ENCODE data around the gene TERT.
"Not testable (repeated sequence)": the region's sequence is repeated elsewhere in the genome, so short reads cannot be mapped to it uniquely, and the experiment has no call there.

TERT gene

DNA sequence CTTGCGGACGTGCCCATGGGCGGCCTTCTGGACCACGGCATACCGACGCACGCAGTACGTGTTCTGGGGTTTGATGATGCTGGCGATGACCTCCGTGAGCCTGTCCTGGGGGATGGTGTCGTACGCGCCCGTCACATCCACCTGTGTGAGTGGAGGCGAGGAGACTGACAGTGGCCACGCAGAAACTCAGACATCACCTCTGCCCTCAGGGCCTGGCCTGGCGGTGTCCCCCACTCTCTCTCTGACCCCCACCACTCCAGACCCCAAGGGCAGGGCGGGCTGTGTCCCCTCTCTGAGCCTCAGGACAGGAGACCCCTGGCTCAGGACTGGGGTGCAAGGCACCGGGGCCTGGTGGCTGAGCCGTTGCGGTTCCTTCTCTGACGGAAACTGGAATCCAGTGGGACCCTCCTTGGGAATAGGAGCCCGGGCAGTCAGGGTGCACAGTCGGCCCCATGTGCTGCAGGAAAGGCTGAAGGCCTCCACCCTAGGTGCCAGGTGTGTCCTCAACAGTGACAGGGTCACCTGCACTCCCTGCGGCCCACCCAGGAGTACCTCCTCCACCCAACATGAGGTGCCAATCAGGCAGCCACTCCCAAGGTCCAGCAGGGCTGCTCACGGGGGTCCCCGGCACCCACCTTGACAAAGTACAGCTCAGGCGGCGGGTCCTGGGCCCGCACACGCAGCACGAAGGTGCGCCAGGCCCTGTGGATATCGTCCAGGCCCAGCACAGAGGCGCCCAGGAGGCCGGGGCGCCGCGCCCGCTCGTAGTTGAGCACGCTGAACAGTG lies 16.0 kb downstream of the TERT start:
- no peak for DNase-seq
- Histone ChIP-seq H3K4me1 (no peaks in the 10 kb centered on the region), H3K36me3 (no peaks in the 10 kb centered on the region), H3K9me3 (peaks cover 0 to 16% (median 6%) of the 10 kb centered on the region in 3 donors), H3K27ac (no peak overlapping the region), H3K4me3 (no peak overlapping the region), H3K27me3 (no peaks in the 10 kb centered on the region)
- intact Hi-C loops (cut with DNase I; ENCODE audit: low total_unique reads), result no loop called here
- TF ChIP-seq, protein P1, sequence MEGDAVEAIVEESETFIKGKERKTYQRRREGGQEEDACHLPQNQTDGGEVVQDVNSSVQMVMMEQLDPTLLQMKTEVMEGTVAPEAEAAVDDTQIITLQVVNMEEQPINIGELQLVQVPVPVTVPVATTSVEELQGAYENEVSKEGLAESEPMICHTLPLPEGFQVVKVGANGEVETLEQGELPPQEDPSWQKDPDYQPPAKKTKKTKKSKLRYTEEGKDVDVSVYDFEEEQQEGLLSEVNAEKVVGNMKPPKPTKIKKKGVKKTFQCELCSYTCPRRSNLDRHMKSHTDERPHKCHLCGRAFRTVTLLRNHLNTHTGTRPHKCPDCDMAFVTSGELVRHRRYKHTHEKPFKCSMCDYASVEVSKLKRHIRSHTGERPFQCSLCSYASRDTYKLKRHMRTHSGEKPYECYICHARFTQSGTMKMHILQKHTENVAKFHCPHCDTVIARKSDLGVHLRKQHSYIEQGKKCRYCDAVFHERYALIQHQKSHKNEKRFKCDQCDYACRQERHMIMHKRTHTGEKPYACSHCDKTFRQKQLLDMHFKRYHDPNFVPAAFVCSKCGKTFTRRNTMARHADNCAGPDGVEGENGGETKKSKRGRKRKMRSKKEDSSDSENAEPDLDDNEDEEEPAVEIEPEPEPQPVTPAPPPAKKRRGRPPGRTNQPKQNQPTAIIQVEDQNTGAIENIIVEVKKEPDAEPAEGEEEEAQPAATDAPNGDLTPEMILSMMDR (IDR thresholded peaks at IDR 0.05), result no peak

DNA sequence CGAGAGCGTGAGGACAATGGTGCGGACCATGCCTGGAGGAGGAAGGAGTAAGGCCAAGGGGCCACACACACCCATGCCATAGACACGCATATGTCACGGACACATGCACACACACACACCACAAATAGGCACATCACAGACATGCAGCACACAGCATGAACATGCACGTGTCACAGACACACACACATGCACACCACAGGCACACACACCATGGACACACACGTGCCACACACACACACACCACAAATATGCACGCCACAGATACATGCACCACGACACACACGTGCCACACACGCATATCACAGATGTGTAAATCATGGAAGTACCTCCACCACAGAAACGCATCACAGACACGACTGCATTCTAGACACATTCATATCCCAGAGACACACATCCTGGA lies 16.7 kb downstream of the TERT start:
- Histone ChIP-seq H3K4me3 (no peak overlapping the region), H3K36me3 (no peaks in the 10 kb centered on the region), H3K4me1 (no peaks in the 10 kb centered on the region), H3K9me3 (peaks cover 0 to 16% (median 6%) of the 10 kb centered on the region in 3 donors), H3K27me3 (no peaks in the 10 kb centered on the region), H3K27ac (no peak overlapping the region)
- intact Hi-C loops (cut with DNase I; ENCODE audit: low total_unique reads), result no loop called here
- DNase-seq, result no peak
- TF ChIP-seq, protein P1 (IDR thresholded peaks at IDR 0.05), result no peak

DNA sequence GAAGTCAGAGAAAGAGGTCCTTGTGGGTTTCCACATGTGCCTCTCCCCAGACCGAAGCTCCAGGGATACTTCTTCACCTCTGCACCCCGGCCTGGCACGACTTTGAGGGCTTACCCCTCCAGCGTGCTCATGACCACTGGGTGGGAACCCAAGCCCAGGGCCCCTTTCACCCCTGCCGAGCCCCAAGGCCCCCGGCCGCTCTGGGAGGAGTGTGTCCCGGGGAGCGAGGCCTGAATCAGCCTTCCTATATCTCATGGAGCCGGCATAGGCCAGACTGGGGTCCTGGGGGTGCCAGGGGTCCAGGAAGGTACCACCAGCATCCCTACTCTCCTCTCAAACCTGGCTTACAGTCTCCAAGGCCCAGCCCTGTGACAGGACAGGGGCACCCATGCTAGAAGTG lies 17.1 kb downstream of the TERT start:
- TF ChIP-seq, protein P1 (IDR thresholded peaks at IDR 0.05), result no peak
- no peaks in the 10 kb centered on the region for H3K4me1 ChIP-seq
- no peaks in the 10 kb centered on the region for H3K36me3 ChIP-seq
- DNase-seq, result no peak
- H3K4me3 ChIP-seq, result no peak overlapping the region
- peaks cover 0 to 16% (median 6%) of the 10 kb centered on the region in 3 donors for H3K9me3 ChIP-seq
- intact Hi-C loops (cut with DNase I; ENCODE audit: low total_unique reads), result no loop called here
- no peak overlapping the region for H3K27ac ChIP-seq
- no peaks in the 10 kb centered on the region for H3K27me3 ChIP-seq

DNA sequence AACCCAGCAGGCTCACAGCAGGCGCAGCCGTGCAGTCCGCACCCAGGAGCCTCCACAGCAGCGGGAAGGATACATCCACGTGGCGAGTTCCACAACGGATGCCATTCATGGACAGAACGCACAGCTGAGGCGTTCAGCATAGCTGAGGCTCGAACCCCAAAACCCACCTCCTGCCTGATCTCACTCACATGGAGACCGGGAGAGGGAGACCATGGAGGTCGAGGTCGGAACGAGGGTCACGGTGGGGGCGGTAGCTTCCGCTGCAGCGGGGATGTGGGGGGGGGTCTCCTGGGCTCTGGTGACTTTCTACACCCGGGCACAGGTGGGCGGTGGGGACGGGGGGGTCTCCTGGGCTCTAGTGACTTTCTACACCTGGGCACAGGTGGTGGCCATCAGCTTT lies 17.5 kb downstream of the TERT start:
- Histone ChIP-seq H3K4me3 (no peak overlapping the region), H3K27ac (no peak overlapping the region), H3K9me3 (peaks cover 0 to 16% (median 6%) of the 10 kb centered on the region in 3 donors), H3K4me1 (no peaks in the 10 kb centered on the region), H3K27me3 (no peaks in the 10 kb centered on the region), H3K36me3 (no peaks in the 10 kb centered on the region)
- intact Hi-C loops (cut with DNase I; ENCODE audit: low total_unique reads), result no loop called here
- DNase-seq, result no peak
- TF ChIP-seq, protein P1 (IDR thresholded peaks at IDR 0.05), result no peak

DNA sequence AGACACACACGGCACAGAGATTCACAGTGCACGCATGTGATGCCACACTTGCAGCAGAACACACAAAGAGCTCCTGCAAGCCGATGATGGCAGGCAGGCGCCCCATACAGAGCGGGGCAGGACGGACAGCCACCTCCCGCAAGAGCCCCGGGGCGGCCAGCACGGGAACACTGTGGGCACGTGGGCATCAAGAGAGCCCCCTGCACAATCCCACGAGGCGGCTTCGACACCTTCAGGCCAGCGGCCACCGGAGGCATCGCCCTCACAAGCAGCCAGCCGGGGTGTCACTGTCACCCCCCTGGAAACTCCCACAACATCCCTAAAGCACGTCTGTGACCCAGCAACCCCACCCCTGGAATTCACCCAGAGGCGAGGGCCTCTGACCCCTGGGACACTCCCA lies 17.9 kb downstream of the TERT start:
- Histone ChIP-seq H3K9me3 (peaks cover 0 to 16% (median 6%) of the 10 kb centered on the region in 3 donors), H3K27ac (no peak overlapping the region), H3K4me1 (no peaks in the 10 kb centered on the region), H3K4me3 (no peak overlapping the region), H3K27me3 (no peaks in the 10 kb centered on the region), H3K36me3 (no peaks in the 10 kb centered on the region)
- TF ChIP-seq, protein P1 (IDR thresholded peaks at IDR 0.05), result no peak
- intact Hi-C loops (cut with DNase I; ENCODE audit: low total_unique reads), result no loop called here
- DNase-seq, result no peak

DNA sequence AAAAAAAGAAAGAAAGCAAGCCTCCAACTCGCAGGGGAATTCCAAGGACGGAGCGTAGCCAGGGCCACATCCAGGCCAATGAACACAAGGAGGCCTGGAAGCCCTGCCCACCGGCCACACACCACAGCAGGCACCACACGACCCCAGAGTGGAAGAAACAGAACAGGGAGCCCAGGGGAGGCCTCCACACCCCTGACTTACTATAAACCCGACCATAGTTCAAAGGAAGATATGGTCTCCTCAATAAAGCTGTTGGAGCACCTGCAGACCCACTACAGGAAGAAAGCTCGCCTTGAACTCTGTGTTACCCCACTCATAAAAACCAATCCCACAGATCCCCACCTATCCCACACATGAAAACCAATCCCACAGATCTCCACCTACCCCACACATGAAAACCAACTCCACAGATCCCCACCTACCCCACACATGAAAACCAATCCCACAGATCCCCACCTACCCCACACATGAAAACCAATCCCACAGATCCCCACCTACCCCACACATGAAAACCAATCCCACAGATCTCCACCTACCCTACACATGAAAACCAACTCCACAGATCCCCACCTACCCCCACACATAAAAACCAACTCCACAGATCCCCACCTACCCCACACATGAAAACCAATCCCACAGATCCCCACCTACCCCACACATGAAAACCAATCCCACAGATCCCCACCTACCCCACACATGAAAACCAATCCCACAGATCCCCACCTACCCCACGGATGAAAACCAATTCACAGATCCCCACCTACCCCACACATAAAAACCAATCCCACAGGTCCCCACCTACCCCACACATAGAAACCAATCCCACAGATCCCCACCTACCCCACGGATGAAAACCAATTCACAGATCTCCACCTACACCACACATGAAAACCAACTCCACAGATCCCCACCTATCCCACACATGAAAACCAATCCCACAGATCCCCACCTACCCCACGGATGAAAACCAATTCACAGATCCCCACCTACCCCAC lies 19.2 kb downstream of the TERT start:
- H3K27ac ChIP-seq; DNase-seq; H3K27me3 ChIP-seq; H3K4me3 ChIP-seq; H3K36me3 ChIP-seq; intact Hi-C loops (cut with DNase I; ENCODE audit: low total_unique reads); H3K4me1 ChIP-seq: not testable (repeated sequence)
- peaks cover 0 to 16% (median 6%) of the 10 kb centered on the region in 3 donors for H3K9me3 ChIP-seq
